ENCODE measurements around the gene ARHGAP35. TPM values are rescaled to one million over a fixed set of nuclear protein-coding genes. Genes with fewer than 3 reads are reported as not detected.
A peak's percentile ranks its signal among the peaks of the same experiment; 100 is the strongest.

Gene ARHGAP35
- total RNA-seq, 1 experiment from 2014 or later, result 52.1 TPM

DNA sequence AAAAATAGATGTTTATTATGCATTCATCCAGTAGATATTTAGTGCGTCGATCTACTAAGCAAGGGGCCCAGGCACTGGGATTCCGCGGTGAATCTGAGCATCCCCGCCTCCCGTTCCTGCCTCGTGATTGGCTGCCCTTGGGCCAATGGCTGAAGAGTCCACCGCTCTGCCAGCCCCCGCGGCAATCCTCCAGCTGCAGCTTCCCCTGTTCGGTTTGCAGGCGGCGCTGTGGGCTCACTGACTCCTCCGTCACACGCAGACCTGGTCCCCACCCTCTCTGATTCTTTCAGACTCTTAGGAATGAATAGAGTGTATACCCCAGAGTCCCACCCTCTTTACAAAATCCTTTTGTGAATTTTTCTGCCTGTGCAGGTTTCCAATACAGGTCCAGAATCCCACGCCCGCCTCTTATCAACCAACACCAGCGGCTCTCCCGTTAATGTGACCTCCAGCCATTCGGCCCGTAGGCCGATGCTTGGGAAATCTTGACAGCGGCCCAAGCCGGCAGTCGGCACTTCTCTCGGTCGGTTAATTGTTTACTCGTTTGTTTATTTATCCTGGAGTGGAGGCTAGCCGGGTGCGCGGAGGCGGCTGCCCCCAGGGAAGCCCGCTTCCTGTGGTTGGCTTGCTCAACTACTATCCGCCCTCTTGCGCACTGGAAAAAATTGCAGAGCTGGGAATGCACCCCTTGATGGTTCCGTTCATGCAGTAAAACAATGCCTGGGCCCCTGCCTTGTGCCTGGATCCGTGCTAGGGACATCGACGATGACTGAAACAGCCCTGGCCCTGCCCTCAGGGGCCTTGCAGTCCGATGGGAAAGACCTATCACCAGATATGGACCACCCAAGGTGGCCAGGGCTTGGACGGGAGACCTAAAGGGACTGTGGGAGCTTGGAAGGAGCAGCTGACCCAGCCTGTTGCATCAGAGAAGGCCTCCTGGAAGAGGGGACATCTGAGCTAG, 4.5 kb upstream of the ARHGAP35 start:
- intact Hi-C loops (cut with micrococcal nuclease), result loop anchor here (1.0 kb wide), 2 partner anchors 135 to 176 kb away; no protein-coding TSS in a partner anchor
- H3K4me3 Mint-ChIP-seq (ENCODE audit: unreplicated experiment), result peak overlapping the region; percentile 67
- no peaks in the 10 kb centered on the region for H3K36me3 Mint-ChIP-seq (ENCODE audit: insufficient read depth, unreplicated experiment)
- ChIA-PET POLR2A (interaction anchor here (0.6 to 2.5 kb wide), 6 partner anchors 29 to 400 kb away, joined by 3 to 13 read pairs (median 3); partner anchors contain the start of gene CCDC9), CTCF (interaction anchor here (0.6 to 5.8 kb wide), 16 partner anchors 29 to 544 kb away, joined by 3 to 67 read pairs (median 4); no protein-coding TSS in a partner anchor)
- DNase-seq (ENCODE audit: unreplicated experiment), result peak; percentile 97
- BruUV-seq (replicated peaks), result no TSS peak
- H3K27ac Mint-ChIP-seq (ENCODE audit: low read depth, unreplicated experiment), result peak overlapping the region; percentile 65
- H3K4me1 Mint-ChIP-seq (ENCODE audit: insufficient read depth, unreplicated experiment), result peaks cover 10% of the 10 kb centered on the region
- TF ChIP-seq, protein P1, sequence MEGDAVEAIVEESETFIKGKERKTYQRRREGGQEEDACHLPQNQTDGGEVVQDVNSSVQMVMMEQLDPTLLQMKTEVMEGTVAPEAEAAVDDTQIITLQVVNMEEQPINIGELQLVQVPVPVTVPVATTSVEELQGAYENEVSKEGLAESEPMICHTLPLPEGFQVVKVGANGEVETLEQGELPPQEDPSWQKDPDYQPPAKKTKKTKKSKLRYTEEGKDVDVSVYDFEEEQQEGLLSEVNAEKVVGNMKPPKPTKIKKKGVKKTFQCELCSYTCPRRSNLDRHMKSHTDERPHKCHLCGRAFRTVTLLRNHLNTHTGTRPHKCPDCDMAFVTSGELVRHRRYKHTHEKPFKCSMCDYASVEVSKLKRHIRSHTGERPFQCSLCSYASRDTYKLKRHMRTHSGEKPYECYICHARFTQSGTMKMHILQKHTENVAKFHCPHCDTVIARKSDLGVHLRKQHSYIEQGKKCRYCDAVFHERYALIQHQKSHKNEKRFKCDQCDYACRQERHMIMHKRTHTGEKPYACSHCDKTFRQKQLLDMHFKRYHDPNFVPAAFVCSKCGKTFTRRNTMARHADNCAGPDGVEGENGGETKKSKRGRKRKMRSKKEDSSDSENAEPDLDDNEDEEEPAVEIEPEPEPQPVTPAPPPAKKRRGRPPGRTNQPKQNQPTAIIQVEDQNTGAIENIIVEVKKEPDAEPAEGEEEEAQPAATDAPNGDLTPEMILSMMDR (IDR thresholded peaks at IDR 0.05; ENCODE audit: unreplicated experiment), result peak; percentile 74
- H3K9me3 Mint-ChIP-seq (ENCODE audit: unreplicated experiment), result no peaks in the 10 kb centered on the region
- H3K27me3 Mint-ChIP-seq (ENCODE audit: insufficient read depth, unreplicated experiment), result no peaks in the 10 kb centered on the region

DNA sequence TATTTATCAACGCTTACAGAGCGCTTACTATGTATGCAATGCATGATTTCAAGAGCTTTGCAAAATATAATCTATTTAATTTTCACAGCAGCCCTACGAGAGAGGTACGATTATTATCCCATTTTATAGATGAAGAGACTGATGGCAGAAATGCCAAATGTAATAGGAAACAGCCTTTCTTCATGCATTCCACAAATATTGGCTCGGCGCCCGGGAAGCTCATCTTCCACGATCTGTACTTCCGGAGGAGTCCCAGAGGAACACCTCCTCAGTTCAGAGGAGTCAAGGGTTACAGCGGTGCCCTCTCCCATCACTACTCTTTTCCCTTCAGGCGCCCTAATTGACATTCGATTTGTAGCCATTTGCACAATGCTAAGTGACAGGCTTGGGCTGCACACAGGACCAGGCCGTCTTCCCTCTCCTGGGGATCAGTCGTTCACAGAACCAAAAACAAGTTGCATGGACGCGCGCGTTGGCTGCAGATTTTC, 1.1 kb upstream of the ARHGAP35 start:
- H3K4me3 Mint-ChIP-seq (ENCODE audit: unreplicated experiment), result no peak overlapping the region

DNA sequence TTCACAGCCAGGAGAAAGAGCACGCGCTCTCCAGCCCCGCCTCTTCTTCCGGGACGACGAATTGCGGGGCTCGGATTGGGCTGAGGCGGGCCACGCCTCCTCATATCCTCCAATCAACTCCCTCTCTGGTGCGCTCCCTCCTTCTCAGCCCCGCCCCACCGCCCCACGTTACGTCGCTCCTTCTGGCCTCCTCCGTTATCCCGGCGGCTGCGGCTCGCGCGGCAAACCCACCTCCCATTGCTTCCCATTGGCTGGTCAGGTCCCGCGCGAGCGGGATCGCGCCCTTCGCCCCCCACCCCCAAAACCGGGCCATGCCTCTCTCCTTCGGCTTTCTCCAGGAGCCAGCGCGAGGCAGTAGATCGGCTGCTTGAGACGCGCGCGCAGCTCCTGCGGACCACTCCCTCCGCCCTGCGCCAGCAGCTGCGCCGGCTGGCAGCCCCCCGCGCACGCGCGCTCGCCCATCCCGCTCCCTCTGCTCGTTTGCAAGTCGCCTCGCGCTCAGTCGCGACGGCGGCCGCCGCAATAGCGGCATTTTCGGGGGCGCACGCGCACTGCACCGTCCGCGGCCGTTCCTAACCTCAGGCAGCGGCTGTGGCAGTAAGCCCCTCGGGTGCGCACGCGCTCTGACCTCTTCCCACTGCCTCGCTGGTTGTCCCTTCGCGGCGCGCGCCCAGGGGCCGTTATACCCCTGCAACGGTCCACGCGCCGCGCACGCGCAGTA, 512 bp upstream of the ARHGAP35 start:
- CTCF ChIA-PET, result interaction anchor here (0.6 to 5.8 kb wide), 4 partner anchors 39 to 249 kb away, joined by 3 to 67 read pairs (median 4); no protein-coding TSS in a partner anchor
- intact Hi-C loops (cut with micrococcal nuclease), result loop anchor here (1.0 to 5.0 kb wide), 3 partner anchors 65 to 272 kb away; partner anchors contain the start of gene SAE1
- BruUV-seq (replicated peaks), result no TSS peak
- POLR2A ChIA-PET, result interaction anchor here (0.5 to 5.9 kb wide), 16 partner anchors 9 to 253 kb away, joined by 3 to 59 read pairs (median 8); partner anchors contain the start of genes AP2S1, SLC1A5 and ZC3H4
- peak; percentile 99 for DNase-seq (ENCODE audit: unreplicated experiment)
- Mint-ChIP-seq H3K9me3 (ENCODE audit: unreplicated experiment) (no peaks in the 10 kb centered on the region), H3K4me3 (ENCODE audit: unreplicated experiment) (no peak overlapping the region), H3K4me1 (ENCODE audit: insufficient read depth, unreplicated experiment) (peaks cover 11% of the 10 kb centered on the region), H3K27me3 (ENCODE audit: insufficient read depth, unreplicated experiment) (no peaks in the 10 kb centered on the region), H3K36me3 (ENCODE audit: insufficient read depth, unreplicated experiment) (no peaks in the 10 kb centered on the region), H3K27ac (ENCODE audit: low read depth, unreplicated experiment) (peak overlapping the region; percentile 71)
- TF ChIP-seq, protein P1 (IDR thresholded peaks at IDR 0.05; ENCODE audit: unreplicated experiment), result no peak

More for the DNA sequence above, 1.1 kb upstream of the ARHGAP35 start:
- H3K9me3 Mint-ChIP-seq (ENCODE audit: unreplicated experiment), result no peaks in the 10 kb centered on the region
- CTCF ChIA-PET, result interaction anchor here (0.6 to 5.8 kb wide), 6 partner anchors 40 to 249 kb away, joined by 3 to 67 read pairs (median 4); no protein-coding TSS in a partner anchor
- no peaks in the 10 kb centered on the region for H3K36me3 Mint-ChIP-seq (ENCODE audit: insufficient read depth, unreplicated experiment)
- peaks cover 10% of the 10 kb centered on the region for H3K4me1 Mint-ChIP-seq (ENCODE audit: insufficient read depth, unreplicated experiment)
- DNase-seq (ENCODE audit: unreplicated experiment), result peak; percentile 84
- BruUV-seq (replicated peaks), result TSS peak; percentile 93
- intact Hi-C loops (cut with micrococcal nuclease), result loop anchor here (1.0 to 5.0 kb wide), 3 partner anchors 65 to 273 kb away; partner anchors contain the start of gene SAE1
- H3K27ac Mint-ChIP-seq (ENCODE audit: low read depth, unreplicated experiment), result peak overlapping the region; percentile 71
- POLR2A ChIA-PET, result interaction anchor here (0.6 to 5.9 kb wide), 17 partner anchors 9 to 254 kb away, joined by 3 to 59 read pairs (median 7); partner anchors contain the start of genes AP2S1, SLC1A5 and ZC3H4
- H3K27me3 Mint-ChIP-seq (ENCODE audit: insufficient read depth, unreplicated experiment), result no peaks in the 10 kb centered on the region
- TF ChIP-seq, protein P1 (IDR thresholded peaks at IDR 0.05; ENCODE audit: unreplicated experiment), result no peak
